RWPE2 (cell line): ENCODE measurements around the gene ZDHHC8.

Experiments used
- ATAC-seq: fragments of 200-7000 bp; cut with Tn5 transposase; 3 replicates; pipeline ENCODE4 v1.9.1; 2021; ENCODE audit warnings: low read depth
- DNase-seq: peaks from one replicate; pipeline ENCODE4 v3.0.0-alpha.2; 2020; ENCODE audit warnings: low spot score
- H3K27ac ChIP-seq: fragments of 450-650 bp; 2 replicates; pipeline ENCODE4 v1.5.1; 2017; ENCODE audit warnings: mild to moderate bottlenecking; ENCODE audit not compliant: poor library complexity, severe bottlenecking
- H3K27me3 ChIP-seq: fragments of 250-450 bp; sonication (Bioruptor Pico); 2 replicates; pipeline ENCODE4 v1.5.1; 2021; ENCODE audit warnings: mild to moderate bottlenecking, moderate library complexity; ENCODE audit not compliant: insufficient read depth, poor library complexity, severe bottlenecking
- H3K36me3 ChIP-seq: fragments of 250-450 bp; sonication (Bioruptor Pico); 2 replicates; pipeline ENCODE4 v1.5.1; 2020; ENCODE audit warnings: low read depth, mild to moderate bottlenecking, moderate library complexity
- H3K4me1 ChIP-seq: fragments of 250-450 bp; sonication (Bioruptor Pico); 2 replicates; pipeline ENCODE4 v1.5.1; 2021; ENCODE audit warnings: mild to moderate bottlenecking, moderate library complexity; ENCODE audit not compliant: insufficient read depth, poor library complexity, severe bottlenecking
- H3K4me3 ChIP-seq: fragments of 250-450 bp; sonication (Bioruptor Pico); 2 replicates; pipeline ENCODE4 v1.5.1; 2021; ENCODE audit warnings: mild to moderate bottlenecking, moderate library complexity; ENCODE audit not compliant: severe bottlenecking
- H3K9me3 ChIP-seq: fragments of 250-450 bp; sonication (Bioruptor Pico); 2 replicates; pipeline ENCODE4 v1.5.1; 2021; ENCODE audit warnings: mild to moderate bottlenecking, moderate library complexity; ENCODE audit not compliant: severe bottlenecking
- TF ChIP-seq, protein P1 (sequence below): fragments of 450-650 bp; IDR thresholded peaks from one replicate; pipeline ENCODE4 v1.5.1; 2017; ENCODE audit warnings: mild to moderate bottlenecking, moderate library complexity; ENCODE audit not compliant: poor library complexity, severe bottlenecking

ZDHHC8 gene

DNA sequence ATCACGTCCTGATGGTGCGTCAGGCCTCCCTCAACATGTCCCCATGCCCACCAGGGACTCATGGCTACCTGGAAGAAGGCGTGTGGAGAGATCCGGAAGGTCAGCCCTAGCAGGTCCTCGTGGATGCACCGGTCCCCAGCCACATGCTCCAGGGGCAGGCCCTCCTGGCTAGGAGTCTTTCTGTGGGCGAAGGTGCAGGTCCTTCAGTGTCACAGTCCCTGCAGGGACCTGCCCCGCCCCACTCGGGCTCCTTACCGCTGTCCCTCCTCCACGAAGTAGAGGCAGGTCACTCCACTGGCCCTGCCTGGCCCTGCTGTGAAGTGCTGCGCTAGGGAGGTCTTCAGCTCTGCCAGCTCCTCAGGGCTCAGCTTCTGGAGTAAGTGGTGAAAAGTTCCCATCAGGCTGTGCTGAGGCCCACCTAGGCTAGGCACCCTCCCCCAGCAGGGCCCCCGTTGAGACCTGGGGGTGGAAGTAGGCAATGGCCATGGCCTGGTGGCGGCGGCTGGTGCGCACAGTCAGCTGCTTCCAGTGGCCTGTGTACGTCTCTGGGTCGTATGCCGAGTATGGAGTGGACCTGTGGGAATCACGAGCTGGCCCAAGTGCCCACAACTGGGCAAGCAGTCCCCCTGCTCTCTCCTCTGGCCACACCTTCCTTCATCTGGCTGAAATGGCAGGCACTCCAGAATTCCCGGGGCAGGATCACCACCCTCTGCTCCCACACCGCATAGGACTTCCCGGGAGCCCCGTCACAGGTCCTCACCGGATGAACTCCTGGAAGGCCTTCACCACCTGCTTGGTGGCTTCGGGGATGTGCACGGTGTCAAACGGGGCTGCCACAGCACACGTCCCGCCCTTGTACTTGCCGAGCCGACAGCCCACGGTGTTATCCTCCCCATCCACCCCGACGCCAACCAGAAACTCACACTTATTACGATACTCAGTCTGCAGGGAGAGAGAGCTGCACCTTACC, 16.8 kb upstream of the ZDHHC8 start:
- ATAC-seq (no peak), DNase-seq (no peak)
- Histone ChIP-seq H3K27me3 (no peaks in the 10 kb centered on the region), H3K27ac (no peak overlapping the region), H3K4me3 (no peak overlapping the region), H3K9me3 (peaks cover 2% of the 10 kb centered on the region), H3K36me3 (peaks cover 71% of the 10 kb centered on the region), H3K4me1 (no peaks in the 10 kb centered on the region)
- TF ChIP-seq, protein P1, sequence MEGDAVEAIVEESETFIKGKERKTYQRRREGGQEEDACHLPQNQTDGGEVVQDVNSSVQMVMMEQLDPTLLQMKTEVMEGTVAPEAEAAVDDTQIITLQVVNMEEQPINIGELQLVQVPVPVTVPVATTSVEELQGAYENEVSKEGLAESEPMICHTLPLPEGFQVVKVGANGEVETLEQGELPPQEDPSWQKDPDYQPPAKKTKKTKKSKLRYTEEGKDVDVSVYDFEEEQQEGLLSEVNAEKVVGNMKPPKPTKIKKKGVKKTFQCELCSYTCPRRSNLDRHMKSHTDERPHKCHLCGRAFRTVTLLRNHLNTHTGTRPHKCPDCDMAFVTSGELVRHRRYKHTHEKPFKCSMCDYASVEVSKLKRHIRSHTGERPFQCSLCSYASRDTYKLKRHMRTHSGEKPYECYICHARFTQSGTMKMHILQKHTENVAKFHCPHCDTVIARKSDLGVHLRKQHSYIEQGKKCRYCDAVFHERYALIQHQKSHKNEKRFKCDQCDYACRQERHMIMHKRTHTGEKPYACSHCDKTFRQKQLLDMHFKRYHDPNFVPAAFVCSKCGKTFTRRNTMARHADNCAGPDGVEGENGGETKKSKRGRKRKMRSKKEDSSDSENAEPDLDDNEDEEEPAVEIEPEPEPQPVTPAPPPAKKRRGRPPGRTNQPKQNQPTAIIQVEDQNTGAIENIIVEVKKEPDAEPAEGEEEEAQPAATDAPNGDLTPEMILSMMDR = no peak

DNA sequence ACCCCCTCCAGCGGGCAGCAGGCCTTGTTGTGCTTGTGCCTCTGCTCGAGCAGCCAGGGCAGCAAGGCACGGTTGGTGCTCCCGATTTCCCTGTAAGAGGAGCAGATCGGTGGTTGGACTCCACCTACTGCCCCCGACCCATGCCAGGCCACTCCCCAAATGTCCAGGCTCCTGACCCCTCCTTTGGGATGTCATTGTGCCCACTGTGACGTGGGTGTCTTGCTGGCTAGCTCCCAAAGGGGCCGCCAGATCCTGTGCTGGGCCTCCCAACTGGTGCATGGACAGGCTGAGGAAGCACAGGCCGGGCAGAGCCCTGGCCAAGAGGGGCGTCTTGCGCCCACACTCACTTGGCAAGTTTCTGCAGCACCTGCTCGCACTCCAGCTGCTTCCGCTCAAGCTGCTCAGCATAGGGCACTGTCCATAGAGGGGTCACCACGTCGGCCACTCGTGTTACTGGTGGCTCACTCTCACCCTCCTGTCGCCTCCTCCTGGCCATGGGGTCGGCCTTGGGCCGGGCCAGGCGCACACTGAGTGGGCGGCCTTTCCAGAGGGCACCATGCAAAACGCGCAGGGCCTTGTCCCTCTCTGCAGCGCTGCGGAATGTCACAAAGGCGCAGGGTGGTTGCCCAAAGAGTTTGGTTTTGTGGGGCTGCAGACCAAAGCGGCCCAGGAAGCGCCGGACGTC, 15.8 kb upstream of the ZDHHC8 start, which contains the start of gene RANBP1:
TSS of gene RANBP1 (plus strand) at position 414 of the 685 bp plus-strand sequence. CDS start at position 495, 81 bp downstream.
- no peak for ATAC-seq
- TF ChIP-seq, protein P1 = no peak
- Histone ChIP-seq H3K27me3 (no peaks in the 10 kb centered on the region), H3K9me3 (peaks cover under 1% of the 10 kb centered on the region), H3K4me3 (peak within 1 kb of the TSS; percentile 96), H3K4me1 (no peaks in the 10 kb centered on the region), H3K27ac (peak within 1 kb of the TSS; percentile 80), H3K36me3 (peaks cover 71% of the 10 kb centered on the region)
- no peak for DNase-seq

DNA sequence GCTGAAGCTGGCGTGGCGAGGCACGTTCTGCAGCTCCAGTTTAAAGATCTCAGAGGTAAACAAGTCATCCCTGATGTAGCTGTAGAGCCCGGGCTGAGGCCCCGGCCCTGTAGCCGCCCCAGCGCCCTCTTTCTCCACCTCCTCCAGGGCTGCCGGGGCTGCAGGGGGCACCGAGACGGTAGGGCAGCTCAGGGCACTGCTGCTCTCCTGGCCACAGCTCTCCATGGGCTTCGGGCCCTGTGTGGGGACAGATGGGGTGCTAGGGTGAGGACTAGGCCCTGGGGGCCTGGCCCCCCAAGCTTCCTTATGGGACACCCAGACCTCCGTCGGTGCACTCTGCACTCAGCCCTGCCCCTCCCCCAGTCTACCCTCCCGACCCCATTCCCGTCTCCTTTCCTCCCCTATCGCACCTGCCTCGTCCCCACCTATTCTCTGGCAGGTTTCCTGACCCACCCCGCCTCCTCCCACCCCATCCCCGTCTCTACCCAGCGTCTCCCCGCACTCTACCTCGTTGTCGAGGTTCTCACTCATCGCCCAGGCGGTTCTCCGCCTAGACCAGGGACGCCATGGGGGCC, 15.1 kb upstream of the ZDHHC8 start:
- peaks cover 70% of the 10 kb centered on the region for H3K36me3 ChIP-seq
- DNase-seq (no peak), ATAC-seq (no peak)
- H3K27me3 ChIP-seq = no peaks in the 10 kb centered on the region
- no peaks in the 10 kb centered on the region for H3K9me3 ChIP-seq
- H3K4me3 ChIP-seq = peak overlapping the region; percentile 96
- TF ChIP-seq, protein P1 = no peak
- no peaks in the 10 kb centered on the region for H3K4me1 ChIP-seq
- peak overlapping the region; percentile 80 for H3K27ac ChIP-seq

GRCh38 chr22:20116951-20117632, 14.5 kb upstream of the ZDHHC8 start, which contains the start of gene TRMT2A:
Gene TRMT2A (minus strand): TSS chr22:20117226. CDS start chr22:20116906, 320 bp downstream.
- TF ChIP-seq, protein P1 = peak; percentile 29
- Histone ChIP-seq H3K4me1 (no peaks in the 10 kb centered on the region), H3K27me3 (no peaks in the 10 kb centered on the region), H3K36me3 (peaks cover 72% of the 10 kb centered on the region), H3K4me3 (peak within 1 kb of the TSS; percentile 96), H3K27ac (peak within 1 kb of the TSS; percentile 80), H3K9me3 (no peaks in the 10 kb centered on the region)
- ATAC-seq (peak; percentile 75), DNase-seq (peak; percentile 93)
